HK-2 (cell line): Measurements from ENCODE around the gene DOLPP1.
A peak's percentile ranks its signal among the peaks of the same experiment; 100 is the strongest.
"Not testable (repeated sequence)": the region's sequence is repeated elsewhere in the genome, so short reads cannot be mapped to it uniquely, and the experiment has no call there.

ENCODE experiments used
- DNase-seq: peaks from one replicate; pipeline ENCODE4 v3.0.0-alpha.2; 2018; ENCODE audit not compliant: unreplicated experiment

Gene DOLPP1, protein sequence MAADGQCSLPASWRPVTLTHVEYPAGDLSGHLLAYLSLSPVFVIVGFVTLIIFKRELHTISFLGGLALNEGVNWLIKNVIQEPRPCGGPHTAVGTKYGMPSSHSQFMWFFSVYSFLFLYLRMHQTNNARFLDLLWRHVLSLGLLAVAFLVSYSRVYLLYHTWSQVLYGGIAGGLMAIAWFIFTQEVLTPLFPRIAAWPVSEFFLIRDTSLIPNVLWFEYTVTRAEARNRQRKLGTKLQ

DNA sequence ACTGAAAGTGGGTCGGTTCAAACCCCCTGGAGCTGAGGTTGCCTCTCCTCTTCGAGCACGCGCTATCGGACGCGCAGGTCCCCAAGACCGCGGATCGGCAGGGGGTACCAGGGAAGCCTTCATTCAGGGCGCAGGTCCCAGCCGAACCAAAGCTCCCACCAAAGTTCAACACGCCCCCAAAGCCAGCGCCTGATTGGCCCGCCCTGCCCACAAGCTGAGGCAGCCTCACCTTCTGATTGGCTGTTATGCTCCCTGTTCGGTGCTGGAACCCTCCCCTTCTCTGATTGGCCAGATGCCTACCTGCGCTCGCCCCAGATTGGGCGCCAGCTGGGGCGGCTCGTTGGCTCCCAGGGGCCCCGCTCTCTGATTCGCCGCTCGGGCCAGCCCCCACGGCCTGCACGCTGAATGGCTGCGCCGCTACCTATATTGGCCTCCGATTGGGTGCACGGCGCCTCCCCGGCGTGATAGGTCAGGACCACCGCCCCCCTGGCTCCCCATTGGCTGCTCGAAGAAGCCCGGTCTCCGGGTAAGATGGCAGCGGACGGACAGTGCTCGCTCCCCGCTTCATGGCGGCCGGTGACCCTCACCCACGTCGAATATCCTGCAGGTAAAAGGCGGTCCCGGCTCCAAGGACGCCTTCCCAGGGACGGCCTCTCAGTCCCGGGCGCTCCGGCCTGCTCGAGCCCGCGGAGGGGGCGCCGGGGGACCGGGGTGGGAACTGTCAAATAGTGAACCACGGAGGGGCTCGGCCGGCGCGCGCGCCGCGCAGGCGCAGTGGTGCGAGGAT is at the start of gene DOLPP1:
Gene DOLPP1, plus strand, starts transcription at position 511 of the 787 bp plus-strand sequence. Its CDS starts 21 bp downstream, at position 532.
- peak; percentile 100 for DNase-seq

DNA sequence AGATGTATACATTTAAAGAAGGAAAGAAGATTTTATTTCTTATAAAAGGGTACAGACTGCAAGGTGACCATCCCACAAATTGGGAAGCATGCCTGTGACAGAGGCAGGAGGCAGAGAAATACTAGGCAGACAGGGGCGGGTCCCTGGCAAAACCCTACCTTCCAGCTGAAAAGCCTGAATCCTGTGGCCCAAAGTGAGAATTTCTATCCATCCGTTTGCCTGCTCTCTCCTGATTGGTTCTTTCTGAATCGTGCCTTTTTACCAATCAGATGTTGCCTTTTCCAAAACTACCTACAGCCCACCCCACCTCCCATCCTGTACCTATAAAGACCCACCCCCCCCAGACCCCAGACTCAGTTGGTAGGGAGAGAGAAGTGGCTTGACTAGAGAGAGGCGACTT is 49.4 kb upstream of the DOLPP1 start:
- DNase-seq, result no peak

- no peak for DNase-seq
Observed at GRCh38 chr9:129032541-129033159, 48.3 kb upstream of the DOLPP1 start.

GRCh38 chr9:129033216-129033615 is 47.7 kb upstream of the DOLPP1 start:
- DNase-seq, result no peak

GRCh38 chr9:129035838-129036237 is 45.1 kb upstream of the DOLPP1 start:
- DNase-seq, result not testable (repeated sequence)

GRCh38 chr9:129036241-129036922 is 44.5 kb upstream of the DOLPP1 start, which contains the start of gene MIGA2:
TSS of gene MIGA2 (plus strand) at chr9:129036626. CDS start at chr9:129040595, 3,969 bp downstream.
- DNase-seq, result peak; percentile 96

- DNase-seq, result no peak
Observed at GRCh38 chr9:129036923-129037766, 43.8 kb upstream of the DOLPP1 start.

- no peak for DNase-seq
Observed at GRCh38 chr9:129037767-129038098, 43.2 kb upstream of the DOLPP1 start.

GRCh38 chr9:129038109-129038852 is 42.6 kb upstream of the DOLPP1 start:
- DNase-seq, result no peak

- no peak for DNase-seq
Observed at GRCh38 chr9:129040113-129040643, 40.7 kb upstream of the DOLPP1 start.

DNA sequence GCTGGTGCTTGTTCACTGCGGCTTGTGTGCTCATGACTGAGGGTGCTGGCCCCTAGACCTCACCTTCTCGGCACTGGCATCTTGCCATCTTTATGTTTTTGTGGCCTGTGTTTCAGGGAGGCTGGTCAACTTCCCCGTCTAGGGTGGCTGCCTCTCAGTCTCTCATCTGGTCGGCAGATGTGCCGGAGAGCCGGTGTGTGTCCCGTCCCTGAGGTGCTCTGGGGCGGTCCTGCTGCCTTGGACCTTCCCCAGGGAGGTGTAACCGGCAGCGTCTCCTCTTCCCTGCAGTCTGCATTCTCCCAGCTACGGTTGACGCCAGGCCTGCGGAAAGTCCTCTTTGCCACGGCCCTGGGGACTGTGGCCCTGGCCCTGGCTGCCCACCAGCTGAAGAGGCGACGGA is 38.9 kb upstream of the DOLPP1 start:
- no peak for DNase-seq

DNA sequence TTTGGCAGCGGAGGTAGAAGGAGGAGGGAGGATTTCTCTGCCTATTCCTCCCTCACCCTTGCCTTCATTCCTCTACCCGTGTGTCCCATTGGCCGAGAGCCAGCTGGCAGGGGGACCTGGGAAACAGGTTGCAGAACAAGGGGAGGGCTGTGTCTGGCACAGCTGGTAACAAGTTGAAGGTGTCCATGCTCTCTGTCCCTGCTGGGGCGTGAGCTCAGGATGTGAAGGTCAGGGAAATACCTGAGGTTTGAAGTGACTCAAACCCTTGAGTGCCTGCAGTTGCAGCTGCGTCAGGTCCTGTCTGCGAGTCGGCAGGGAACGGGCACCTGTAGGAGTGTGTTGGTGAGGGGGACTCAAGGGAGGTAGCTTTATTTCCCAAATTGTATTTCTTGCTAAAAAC is 28.3 kb upstream of the DOLPP1 start:
- no peak for DNase-seq

- no peak for DNase-seq
Observed at GRCh38 chr9:129053020-129053419, 27.9 kb upstream of the DOLPP1 start.

DNA sequence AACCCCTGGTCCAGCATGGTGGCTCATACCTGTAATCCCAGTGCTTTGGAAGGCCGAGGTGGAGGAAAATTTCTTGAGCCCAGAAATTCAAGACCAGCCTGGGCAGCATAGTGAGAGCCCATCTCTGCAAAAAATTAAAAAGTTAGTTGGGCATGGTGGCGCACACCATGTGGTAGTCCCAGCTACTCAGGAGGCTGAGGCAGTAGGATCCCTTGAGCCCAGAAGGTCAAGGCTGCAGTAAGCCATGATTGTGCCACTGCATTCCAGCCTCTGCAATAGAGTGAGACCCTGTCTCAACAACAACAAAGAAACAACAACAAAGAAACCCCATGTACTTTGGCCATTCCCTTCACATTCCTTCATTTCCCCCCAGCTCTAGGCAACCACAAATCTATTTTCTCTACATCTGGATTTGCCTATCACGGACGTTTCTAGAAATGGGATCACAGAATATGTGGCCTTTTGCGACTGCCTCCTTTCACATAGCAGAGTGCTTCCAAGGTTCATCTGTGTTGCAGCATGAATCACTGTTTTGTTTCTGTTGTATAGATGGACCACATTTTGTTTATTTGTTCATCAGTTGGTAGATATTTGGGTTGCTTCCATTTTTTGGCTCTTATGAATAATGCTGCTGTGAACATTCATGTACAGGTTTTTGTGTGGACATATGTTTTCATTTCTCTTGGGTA is 26.6 kb upstream of the DOLPP1 start:
- DNase-seq, result no peak

DNA sequence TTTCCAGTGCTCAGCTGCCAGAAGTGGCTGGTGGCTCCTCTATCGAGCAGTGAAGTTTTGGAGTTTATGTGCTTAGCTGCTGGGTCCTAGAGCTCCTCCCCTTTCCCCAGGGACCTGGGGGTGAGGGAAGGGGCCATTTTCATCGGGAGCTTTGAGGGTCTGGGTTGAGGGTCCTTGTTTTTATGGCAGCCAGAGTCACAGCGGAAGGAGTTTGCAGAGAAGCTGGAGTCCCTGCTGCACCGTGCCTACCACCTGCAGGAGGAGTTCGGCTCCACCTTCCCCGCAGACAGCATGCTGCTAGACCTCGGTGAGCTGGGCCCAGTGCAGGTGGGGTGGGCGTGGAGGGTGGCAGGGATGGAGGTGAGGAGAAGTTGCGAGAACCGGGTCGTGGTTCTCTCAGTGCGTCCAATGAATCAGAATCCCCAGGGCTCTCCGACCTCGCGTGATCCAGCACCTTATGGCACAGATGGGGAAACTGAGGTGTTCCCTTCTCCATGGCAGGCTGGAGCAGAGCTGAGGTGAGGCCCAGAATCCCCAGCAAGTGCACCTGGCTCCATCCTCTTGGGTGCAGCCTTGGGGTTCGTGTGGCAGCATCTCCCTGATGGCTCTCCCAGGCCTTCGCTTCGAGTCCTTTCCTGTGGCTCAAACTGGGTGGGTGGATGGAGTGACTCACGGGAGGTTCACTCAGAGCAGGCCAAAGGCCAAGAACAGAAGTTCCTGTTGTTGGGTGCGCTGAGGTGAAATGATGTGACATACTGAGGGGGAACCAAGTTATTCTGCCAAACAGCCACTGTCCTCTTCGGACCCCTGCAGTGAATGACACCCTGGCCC is 21.7 kb upstream of the DOLPP1 start:
- DNase-seq, result peak; percentile 45

- DNase-seq, result no peak
Observed at GRCh38 chr9:129059796-129060785, 20.8 kb upstream of the DOLPP1 start.

- DNase-seq, result no peak
Observed at GRCh38 chr9:129060991-129061390, 19.9 kb upstream of the DOLPP1 start.

- no peak for DNase-seq
Observed at GRCh38 chr9:129063061-129063460, 17.9 kb upstream of the DOLPP1 start.
